B cell (primary cell): ENCODE measurements around the gene RNF38.

ENCODE experiments used
- EZH2 ChIP-seq: IDR thresholded peaks from 2 replicates; pipeline ENCODE4 v1.6.1; 2012; ENCODE audit warnings: borderline replicate concordance, low read depth, mild to moderate bottlenecking, moderate library complexity, low read length; ENCODE audit not compliant: insufficient read depth, poor library complexity, severe bottlenecking
- TF ChIP-seq, protein P1 (sequence below): fragments of 200-600 bp; IDR thresholded peaks from one replicate; pipeline ENCODE4 v1.8.0; 2022; ENCODE audit warnings: antibody characterized with exemption, mild to moderate bottlenecking

DNA sequence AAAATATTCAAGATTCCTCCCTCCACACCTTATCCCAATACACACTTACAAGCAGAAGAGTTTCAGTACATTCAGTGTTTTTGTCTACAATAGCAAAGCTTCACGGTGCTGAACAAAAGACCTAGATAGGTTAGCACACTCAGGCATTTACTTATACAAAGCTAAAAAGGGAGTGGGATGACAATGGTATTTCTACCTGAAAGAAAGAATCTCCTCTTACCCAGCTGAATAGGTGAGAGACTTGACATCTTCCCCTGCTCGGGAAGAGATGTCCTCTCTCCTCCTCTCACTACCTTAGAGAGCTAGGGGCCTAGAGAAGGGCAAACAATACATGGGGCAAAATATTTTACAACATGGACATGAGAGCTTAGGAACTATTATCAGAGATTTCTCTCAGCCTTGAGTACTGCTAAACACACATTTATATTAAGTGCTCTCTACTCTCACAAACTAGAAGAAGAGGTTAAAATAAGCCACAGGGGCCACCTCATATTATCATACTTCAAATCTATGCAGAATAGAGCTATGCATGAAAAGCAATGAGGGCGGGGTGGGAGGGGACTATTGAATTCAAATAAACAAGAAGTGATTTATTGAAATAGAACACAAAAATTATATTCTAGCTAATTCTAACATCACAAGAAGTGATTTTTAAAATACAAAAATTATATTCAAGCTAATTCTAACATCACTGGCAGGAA lies 38.6 kb upstream of the RNF38 start:
- TF ChIP-seq, protein P1, sequence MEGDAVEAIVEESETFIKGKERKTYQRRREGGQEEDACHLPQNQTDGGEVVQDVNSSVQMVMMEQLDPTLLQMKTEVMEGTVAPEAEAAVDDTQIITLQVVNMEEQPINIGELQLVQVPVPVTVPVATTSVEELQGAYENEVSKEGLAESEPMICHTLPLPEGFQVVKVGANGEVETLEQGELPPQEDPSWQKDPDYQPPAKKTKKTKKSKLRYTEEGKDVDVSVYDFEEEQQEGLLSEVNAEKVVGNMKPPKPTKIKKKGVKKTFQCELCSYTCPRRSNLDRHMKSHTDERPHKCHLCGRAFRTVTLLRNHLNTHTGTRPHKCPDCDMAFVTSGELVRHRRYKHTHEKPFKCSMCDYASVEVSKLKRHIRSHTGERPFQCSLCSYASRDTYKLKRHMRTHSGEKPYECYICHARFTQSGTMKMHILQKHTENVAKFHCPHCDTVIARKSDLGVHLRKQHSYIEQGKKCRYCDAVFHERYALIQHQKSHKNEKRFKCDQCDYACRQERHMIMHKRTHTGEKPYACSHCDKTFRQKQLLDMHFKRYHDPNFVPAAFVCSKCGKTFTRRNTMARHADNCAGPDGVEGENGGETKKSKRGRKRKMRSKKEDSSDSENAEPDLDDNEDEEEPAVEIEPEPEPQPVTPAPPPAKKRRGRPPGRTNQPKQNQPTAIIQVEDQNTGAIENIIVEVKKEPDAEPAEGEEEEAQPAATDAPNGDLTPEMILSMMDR = no peak
- no peak for TF ChIP-seq EZH2
